ENCODE results near the gene CMTM1.

Gene CMTM1

GRCh38 chr16:66568355-66568754 is 2.1 kb downstream of the CMTM1 start:
- H3K27ac ChIP-seq: no peak overlapping the region
- TF ChIP-seq ZFX (IDR thresholded peaks at IDR 0.05; ENCODE audit: borderline replicate concordance): no peak

GRCh38 chr16:66569131-66569530 is 2.9 kb downstream of the CMTM1 start:
- no peak overlapping the region for H3K27ac ChIP-seq
- TF ChIP-seq CTCF (IDR thresholded peaks at IDR 0.05) (no peak), ZFX (IDR thresholded peaks at IDR 0.05; ENCODE audit: borderline replicate concordance) (no peak)

GRCh38 chr16:66569827-66570405 is 3.7 kb downstream of the CMTM1 start:
- no peak overlapping the region for H3K27ac ChIP-seq

GRCh38 chr16:66572356-66572755 is 6.1 kb downstream of the CMTM1 start:
- no peak for TF ChIP-seq CTCF (IDR thresholded peaks at IDR 0.05)
- TF ChIP-seq ZFX (IDR thresholded peaks at IDR 0.05; ENCODE audit: borderline replicate concordance): no peak
- no peak overlapping the region for H3K27ac ChIP-seq

More at GRCh38 chr16:66569827-66570405, 3.7 kb downstream of the CMTM1 start:
- TF ChIP-seq ZFX (IDR thresholded peaks at IDR 0.05; ENCODE audit: borderline replicate concordance): no peak
- no peak for TF ChIP-seq CTCF (IDR thresholded peaks at IDR 0.05)

- H3K27ac ChIP-seq: no peak overlapping the region
- TF ChIP-seq ZFX (IDR thresholded peaks at IDR 0.05; ENCODE audit: borderline replicate concordance): no peak
- no peak for TF ChIP-seq CTCF (IDR thresholded peaks at IDR 0.05)
Measured at GRCh38 chr16:66574081-66574480, 7.8 kb downstream of the CMTM1 start.

GRCh38 chr16:66574531-66574930 is 8.3 kb downstream of the CMTM1 start:
- TF ChIP-seq CTCF (IDR thresholded peaks at IDR 0.05) (no peak), ZFX (IDR thresholded peaks at IDR 0.05; ENCODE audit: borderline replicate concordance) (no peak)
- no peak overlapping the region for H3K27ac ChIP-seq

- TF ChIP-seq CTCF (IDR thresholded peaks at IDR 0.05): no peak
- no peak for TF ChIP-seq ZFX (IDR thresholded peaks at IDR 0.05; ENCODE audit: borderline replicate concordance)
- no peak overlapping the region for H3K27ac ChIP-seq
Measured at GRCh38 chr16:66575060-66575459, 8.8 kb downstream of the CMTM1 start.

GRCh38 chr16:66576296-66576695 is 10.1 kb downstream of the CMTM1 start:
- no peak overlapping the region for H3K27ac ChIP-seq
- TF ChIP-seq ZFX (IDR thresholded peaks at IDR 0.05; ENCODE audit: borderline replicate concordance) (no peak), CTCF (IDR thresholded peaks at IDR 0.05) (no peak)
